ENCODE measurements around the gene RAB10. TPM values are rescaled to one million over a fixed set of nuclear protein-coding genes. Genes with fewer than 3 reads are reported as not detected.

The RAB10 gene
- total and polyA plus RNA-seq, 8 donors, result 16.5 to 62.9 (median 37.8) TPM

DNA sequence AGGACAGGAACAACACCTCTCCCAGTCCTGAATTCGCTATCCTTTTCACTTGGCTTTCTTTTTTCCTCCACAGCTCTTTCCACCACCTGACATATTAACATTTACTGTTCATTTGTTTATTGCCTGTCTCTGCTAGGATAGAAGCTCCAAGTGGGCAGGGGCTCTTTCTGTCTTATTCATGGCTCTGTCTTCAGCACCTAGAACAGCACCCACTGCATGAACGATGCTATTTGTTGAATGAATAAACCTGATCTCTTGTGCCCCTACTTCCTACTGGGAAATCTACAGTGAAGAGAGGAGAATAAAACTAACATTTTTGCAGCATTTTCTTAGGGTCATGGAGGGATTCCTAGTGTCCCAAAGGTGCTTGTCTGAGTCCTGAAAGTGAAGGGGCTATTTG is 114.6 kb downstream of the RAB10 start:
- no peak for TF ChIP-seq CTCF (IDR thresholded peaks at IDR 0.05)
- no peak overlapping the region for H3K4me3 ChIP-seq
- no peaks in the 10 kb centered on the region for H3K36me3 ChIP-seq
- DNase-seq, result no peak
- intact Hi-C loops (cut with DNase I), result loop anchor here in 2 of 3 donors (5.0 to 10.0 kb wide), 2 partner anchors 156 to 164 kb away; partner anchors contain the start of gene KIF3C (in 1 of the 2)
- 36 to 38% methylated on average over 2 of the region's 2 CpGs for WGBS, 2 donors
- FAIRE-seq, result no peak
- no peak for ATAC-seq
- peaks cover 4 to 8% (median 7%) of the 10 kb centered on the region in 3 donors for H3K4me1 ChIP-seq
- no peaks in the 10 kb centered on the region for H3K9me3 ChIP-seq
- no peaks in the 10 kb centered on the region for H3K27me3 ChIP-seq
- no peak overlapping the region for H3K27ac ChIP-seq

DNA sequence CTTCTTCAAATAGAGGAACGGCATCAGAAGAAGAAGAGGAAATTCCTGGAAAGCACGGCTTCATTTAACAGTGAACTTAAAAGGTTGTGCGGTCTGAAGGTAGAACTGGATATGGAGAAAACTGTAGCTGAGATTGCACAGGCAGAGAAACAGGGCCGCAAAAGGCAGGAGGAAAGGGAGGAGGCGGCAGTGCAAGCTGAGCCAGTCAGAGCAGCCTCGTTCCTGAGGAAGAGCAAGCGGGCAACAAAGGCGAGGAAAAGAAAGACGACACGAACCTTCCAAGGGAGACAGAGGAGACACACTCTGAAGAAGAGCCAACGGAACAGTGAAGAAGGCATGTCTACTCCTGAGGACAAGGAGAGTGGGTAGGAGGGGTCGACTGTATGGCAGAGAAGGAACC is 116.4 kb downstream of the RAB10 start:
- TF ChIP-seq CTCF (IDR thresholded peaks at IDR 0.05), result no peak
- Histone ChIP-seq H3K4me3 (no peak overlapping the region), H3K27me3 (no peaks in the 10 kb centered on the region), H3K27ac (no peak overlapping the region), H3K9me3 (no peaks in the 10 kb centered on the region), H3K4me1 (no peaks in the 10 kb centered on the region), H3K36me3 (no peaks in the 10 kb centered on the region)
- ATAC-seq, result no peak
- 71 to 73% methylated on average over 12 of the region's 12 CpGs for WGBS, 2 donors
- no peak for FAIRE-seq
- no peak for DNase-seq
- intact Hi-C loops (cut with DNase I), result no loop called here

DNA sequence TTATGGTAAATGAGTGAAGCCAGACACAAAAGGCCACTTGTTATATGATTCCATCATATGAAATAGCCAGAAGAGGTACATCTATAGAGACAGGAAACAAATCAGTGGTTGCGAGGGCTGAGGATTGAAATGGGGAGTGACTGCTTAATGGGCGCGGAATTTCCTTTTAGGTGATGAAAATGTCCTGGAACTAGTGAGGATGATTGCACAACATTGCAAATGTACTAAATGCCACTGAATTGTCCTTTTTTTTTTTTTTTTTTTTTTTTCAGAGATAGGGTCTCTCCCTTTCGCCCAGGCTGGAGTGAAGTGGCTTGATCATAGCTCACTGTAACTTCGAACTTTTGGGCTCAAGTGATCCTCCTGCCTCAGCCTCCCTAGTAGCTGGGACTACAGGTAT is 123.7 kb downstream of the RAB10 start:
- ATAC-seq (no peak), FAIRE-seq (no peak), DNase-seq (no peak)
- Histone ChIP-seq H3K9me3 (no peaks in the 10 kb centered on the region), H3K4me3 (no peak overlapping the region), H3K27me3 (no peaks in the 10 kb centered on the region), H3K36me3 (no peaks in the 10 kb centered on the region), H3K4me1 (no peaks in the 10 kb centered on the region), H3K27ac (no peak overlapping the region)
- TF ChIP-seq CTCF (IDR thresholded peaks at IDR 0.05), result no peak
- intact Hi-C loops (cut with DNase I), result no loop called here
- 92 to 93% methylated on average over 5 of the region's 5 CpGs for WGBS, 2 donors

DNA sequence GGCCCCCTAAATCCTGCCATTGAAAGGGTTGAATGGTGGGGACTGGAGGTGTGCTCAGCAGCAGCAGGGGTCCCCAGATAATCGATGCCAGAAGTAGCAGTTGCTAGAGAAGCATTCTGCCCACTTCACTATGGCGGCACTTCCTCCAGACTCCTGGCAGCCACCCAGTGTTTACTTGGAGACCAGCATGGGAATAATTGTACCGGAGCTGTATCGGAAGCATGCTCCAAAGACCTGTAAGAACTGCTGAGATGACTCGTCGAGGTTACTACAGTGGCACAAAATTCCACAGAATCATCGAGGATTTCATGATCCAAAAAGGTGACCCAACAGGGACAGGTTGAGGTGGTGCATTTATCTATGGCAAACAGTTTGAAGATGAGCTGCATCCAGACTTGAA is 128.0 kb downstream of the RAB10 start:
- H3K4me1 ChIP-seq, result no peaks in the 10 kb centered on the region
- DNase-seq (no peak), ATAC-seq (no peak), FAIRE-seq (no peak)
- H3K36me3 ChIP-seq, result no peaks in the 10 kb centered on the region
- WGBS, 2 donors, result 87 to 89% methylated on average over 7 of the region's 7 CpGs
- H3K9me3 ChIP-seq, result no peaks in the 10 kb centered on the region
- H3K4me3 ChIP-seq, result no peak overlapping the region
- no peak for TF ChIP-seq CTCF (IDR thresholded peaks at IDR 0.05)
- no peaks in the 10 kb centered on the region for H3K27me3 ChIP-seq
- H3K27ac ChIP-seq, result no peak overlapping the region
- intact Hi-C loops (cut with DNase I), result no loop called here

- no peak for DNase-seq
- no peaks in the 10 kb centered on the region for H3K4me1 ChIP-seq
- intact Hi-C loops (cut with DNase I), result no loop called here
- no peak for FAIRE-seq
- no peak for ATAC-seq
- no peak overlapping the region for H3K27ac ChIP-seq
- H3K4me3 ChIP-seq, result no peak overlapping the region
- H3K27me3 ChIP-seq, result no peaks in the 10 kb centered on the region
- H3K36me3 ChIP-seq, result no peaks in the 10 kb centered on the region
- no peak for TF ChIP-seq CTCF (IDR thresholded peaks at IDR 0.05)
- no peaks in the 10 kb centered on the region for H3K9me3 ChIP-seq
- WGBS, 2 donors, result 88% methylated on average over 10 of the region's 10 CpGs
Observed at GRCh38 chr2:26162963-26163362, 129.1 kb downstream of the RAB10 start.
